Measurements from ENCODE around the gene COL6A1. TPM values are rescaled to one million over a fixed set of nuclear protein-coding genes. Genes with fewer than 3 reads are reported as not detected.

The COL6A1 gene
- total and polyA plus RNA-seq, 4 experiments from 2014 or later, result 0.87 to 6.0 (median 5.2) TPM; not detected in 1

GRCh38 chr21:45995686-45996179 lies 14.2 kb downstream of the COL6A1 start:
- ChIA-PET POLR2A (ENCODE audit: partially characterized antibody) (no interaction called here), CTCF (ENCODE audit: partially characterized antibody) (no interaction called here)
- intact Hi-C loops (cut with micrococcal nuclease), result no loop called here
- Histone ChIP-seq H3K4me3 (ENCODE audit: low read length in 2 of 2) (no peak overlapping the region), H3K36me3 (ENCODE audit: insufficient read depth, low read length) (no peaks in the 10 kb centered on the region), H3K27ac (ENCODE audit: low read depth, low read length) (no peak overlapping the region), H3K4me1 (ENCODE audit: insufficient read depth, low read length) (no peaks in the 10 kb centered on the region), H3K27me3 (ENCODE audit: insufficient read depth, low read length) (no peaks in the 10 kb centered on the region), H3K9me3 (ENCODE audit: control insufficient read depth in 1 of 2, low read length in 2 of 2) (no peaks in the 10 kb centered on the region)
- Mint-ChIP-seq H3K4me1 (no peaks in the 10 kb centered on the region), H3K27me3 (no peaks in the 10 kb centered on the region), H3K9me3 (no peaks in the 10 kb centered on the region), H3K27ac (no peak overlapping the region), H3K4me3 (no peak overlapping the region), H3K36me3 (no peaks in the 10 kb centered on the region)
- DNase-seq, result no peak

GRCh38 chr21:45996311-45997204 lies 15.0 kb downstream of the COL6A1 start:
- peak in 1 of 5 donors; percentile 30 for DNase-seq

GRCh38 chr21:45997205-45997494 lies 15.6 kb downstream of the COL6A1 start:
- H3K9me3 ChIP-seq (ENCODE audit: control insufficient read depth in 1 of 2, low read length in 2 of 2), result no peaks in the 10 kb centered on the region
- H3K27me3 ChIP-seq (ENCODE audit: insufficient read depth, low read length), result no peaks in the 10 kb centered on the region
- Mint-ChIP-seq H3K9me3 (no peaks in the 10 kb centered on the region), H3K36me3 (no peaks in the 10 kb centered on the region), H3K27ac (no peak overlapping the region), H3K4me1 (no peaks in the 10 kb centered on the region), H3K27me3 (no peaks in the 10 kb centered on the region), H3K4me3 (no peak overlapping the region)
- no peak overlapping the region for H3K4me3 ChIP-seq (ENCODE audit: low read length in 2 of 2)
- no peaks in the 10 kb centered on the region for H3K4me1 ChIP-seq (ENCODE audit: insufficient read depth, low read length)
- ChIA-PET POLR2A (ENCODE audit: partially characterized antibody) (no interaction called here), CTCF (ENCODE audit: partially characterized antibody) (no interaction called here)
- intact Hi-C loops (cut with micrococcal nuclease), result no loop called here
- no peak overlapping the region for H3K27ac ChIP-seq (ENCODE audit: low read depth, low read length)
- no peaks in the 10 kb centered on the region for H3K36me3 ChIP-seq (ENCODE audit: insufficient read depth, low read length)
- DNase-seq, result peak in 1 of 5 donors; percentile 19

More at GRCh38 chr21:45996311-45997204, 15.0 kb downstream of the COL6A1 start:
- Histone ChIP-seq H3K4me1 (ENCODE audit: insufficient read depth, low read length) (no peaks in the 10 kb centered on the region), H3K27ac (ENCODE audit: low read depth, low read length) (no peak overlapping the region), H3K36me3 (ENCODE audit: insufficient read depth, low read length) (no peaks in the 10 kb centered on the region), H3K9me3 (ENCODE audit: control insufficient read depth in 1 of 2, low read length in 2 of 2) (no peaks in the 10 kb centered on the region), H3K4me3 (ENCODE audit: low read length in 2 of 2) (no peak overlapping the region), H3K27me3 (ENCODE audit: insufficient read depth, low read length) (no peaks in the 10 kb centered on the region)
- intact Hi-C loops (cut with micrococcal nuclease), result no loop called here
- Mint-ChIP-seq H3K27me3 (no peaks in the 10 kb centered on the region), H3K9me3 (no peaks in the 10 kb centered on the region), H3K4me3 (no peak overlapping the region), H3K27ac (no peak overlapping the region), H3K4me1 (no peaks in the 10 kb centered on the region), H3K36me3 (no peaks in the 10 kb centered on the region)
- CTCF ChIA-PET (ENCODE audit: partially characterized antibody), result no interaction called here
- POLR2A ChIA-PET (ENCODE audit: partially characterized antibody), result no interaction called here

GRCh38 chr21:45997495-45998275 lies 16.1 kb downstream of the COL6A1 start:
- H3K4me1 Mint-ChIP-seq, result no peaks in the 10 kb centered on the region
- DNase-seq, result peak in 1 of 5 donors; percentile 20
- H3K9me3 ChIP-seq (ENCODE audit: control insufficient read depth in 1 of 2, low read length in 2 of 2), result no peaks in the 10 kb centered on the region
- no peaks in the 10 kb centered on the region for H3K36me3 Mint-ChIP-seq
- no peak overlapping the region for H3K27ac ChIP-seq (ENCODE audit: low read depth, low read length)
- intact Hi-C loops (cut with micrococcal nuclease), result no loop called here
- H3K4me3 Mint-ChIP-seq, result no peak overlapping the region
- ChIA-PET CTCF (ENCODE audit: partially characterized antibody) (no interaction called here), POLR2A (ENCODE audit: partially characterized antibody) (no interaction called here)
- H3K36me3 ChIP-seq (ENCODE audit: insufficient read depth, low read length), result no peaks in the 10 kb centered on the region
- H3K9me3 Mint-ChIP-seq, result no peaks in the 10 kb centered on the region
- H3K27me3 Mint-ChIP-seq, result no peaks in the 10 kb centered on the region
- H3K4me1 ChIP-seq (ENCODE audit: insufficient read depth, low read length), result no peaks in the 10 kb centered on the region
- H3K4me3 ChIP-seq (ENCODE audit: low read length in 2 of 2), result no peak overlapping the region
- H3K27ac Mint-ChIP-seq, result no peak overlapping the region
- H3K27me3 ChIP-seq (ENCODE audit: insufficient read depth, low read length), result no peaks in the 10 kb centered on the region

GRCh38 chr21:45998276-45998701 lies 16.7 kb downstream of the COL6A1 start:
- no peaks in the 10 kb centered on the region for H3K27me3 ChIP-seq (ENCODE audit: insufficient read depth, low read length)
- peak in 1 of 5 donors; percentile 3 for DNase-seq
- no peaks in the 10 kb centered on the region for H3K4me1 ChIP-seq (ENCODE audit: insufficient read depth, low read length)
- ChIA-PET CTCF (ENCODE audit: partially characterized antibody) (no interaction called here), POLR2A (ENCODE audit: partially characterized antibody) (no interaction called here)
- no peaks in the 10 kb centered on the region for H3K36me3 Mint-ChIP-seq
- H3K27ac ChIP-seq (ENCODE audit: low read depth, low read length), result no peak overlapping the region
- no peaks in the 10 kb centered on the region for H3K4me1 Mint-ChIP-seq
- intact Hi-C loops (cut with micrococcal nuclease), result no loop called here
- no peaks in the 10 kb centered on the region for H3K9me3 Mint-ChIP-seq
- no peaks in the 10 kb centered on the region for H3K27me3 Mint-ChIP-seq
- H3K9me3 ChIP-seq (ENCODE audit: control insufficient read depth in 1 of 2, low read length in 2 of 2), result no peaks in the 10 kb centered on the region
- H3K27ac Mint-ChIP-seq, result peak overlapping the region in 1 of 7 donors; percentile 30
- no peak overlapping the region for H3K4me3 Mint-ChIP-seq
- no peak overlapping the region for H3K4me3 ChIP-seq (ENCODE audit: low read length in 2 of 2)
- no peaks in the 10 kb centered on the region for H3K36me3 ChIP-seq (ENCODE audit: insufficient read depth, low read length)

- no peaks in the 10 kb centered on the region for H3K9me3 Mint-ChIP-seq
- DNase-seq, result peak in 1 of 5 donors; percentile 22
- H3K27me3 Mint-ChIP-seq, result no peaks in the 10 kb centered on the region
- H3K36me3 Mint-ChIP-seq, result no peaks in the 10 kb centered on the region
- no peaks in the 10 kb centered on the region for H3K36me3 ChIP-seq (ENCODE audit: insufficient read depth, low read length)
- intact Hi-C loops (cut with micrococcal nuclease), result no loop called here
- H3K27me3 ChIP-seq (ENCODE audit: insufficient read depth, low read length), result no peaks in the 10 kb centered on the region
- POLR2A ChIA-PET (ENCODE audit: partially characterized antibody), result no interaction called here
- no peak overlapping the region for H3K4me3 Mint-ChIP-seq
- H3K27ac Mint-ChIP-seq, result no peak overlapping the region
- H3K4me3 ChIP-seq (ENCODE audit: low read length in 2 of 2), result no peak overlapping the region
- H3K4me1 Mint-ChIP-seq, result no peaks in the 10 kb centered on the region
- no peaks in the 10 kb centered on the region for H3K9me3 ChIP-seq (ENCODE audit: control insufficient read depth in 1 of 2, low read length in 2 of 2)
- no peaks in the 10 kb centered on the region for H3K4me1 ChIP-seq (ENCODE audit: insufficient read depth, low read length)
- CTCF ChIA-PET (ENCODE audit: partially characterized antibody), result no interaction called here
- no peak overlapping the region for H3K27ac ChIP-seq (ENCODE audit: low read depth, low read length)
Observed at GRCh38 chr21:45998871-45999580, 17.5 kb downstream of the COL6A1 start.

- H3K4me3 Mint-ChIP-seq, result no peak overlapping the region
- H3K36me3 Mint-ChIP-seq, result no peaks in the 10 kb centered on the region
- no peaks in the 10 kb centered on the region for H3K9me3 Mint-ChIP-seq
- no peak overlapping the region for H3K27ac ChIP-seq (ENCODE audit: low read depth, low read length)
- H3K27me3 ChIP-seq (ENCODE audit: insufficient read depth, low read length), result no peaks in the 10 kb centered on the region
- no peaks in the 10 kb centered on the region for H3K36me3 ChIP-seq (ENCODE audit: insufficient read depth, low read length)
- no peak overlapping the region for H3K4me3 ChIP-seq (ENCODE audit: low read length in 2 of 2)
- no peak overlapping the region for H3K27ac Mint-ChIP-seq
- H3K27me3 Mint-ChIP-seq, result no peaks in the 10 kb centered on the region
- H3K9me3 ChIP-seq (ENCODE audit: control insufficient read depth in 1 of 2, low read length in 2 of 2), result no peaks in the 10 kb centered on the region
- no peaks in the 10 kb centered on the region for H3K4me1 ChIP-seq (ENCODE audit: insufficient read depth, low read length)
- CTCF ChIA-PET (ENCODE audit: partially characterized antibody), result no interaction called here
- DNase-seq, result peak in 1 of 5 donors; percentile 10
- POLR2A ChIA-PET (ENCODE audit: partially characterized antibody), result no interaction called here
- intact Hi-C loops (cut with micrococcal nuclease), result no loop called here
- H3K4me1 Mint-ChIP-seq, result no peaks in the 10 kb centered on the region
Observed at GRCh38 chr21:45999581-46000181, 18.1 kb downstream of the COL6A1 start.
